HPDE6-E6E7 (cell line): Measurements from ENCODE around the gene GTF3C4.
"Not testable (repeated sequence)": the region's sequence is repeated elsewhere in the genome, so short reads cannot be mapped to it uniquely, and the experiment has no call there.

Experiments
- DNase-seq: peaks from one replicate; pipeline ENCODE4 v3.0.0; 2011; ENCODE audit warnings: missing footprints; ENCODE audit errors: extremely low spot score

Gene GTF3C4

DNA sequence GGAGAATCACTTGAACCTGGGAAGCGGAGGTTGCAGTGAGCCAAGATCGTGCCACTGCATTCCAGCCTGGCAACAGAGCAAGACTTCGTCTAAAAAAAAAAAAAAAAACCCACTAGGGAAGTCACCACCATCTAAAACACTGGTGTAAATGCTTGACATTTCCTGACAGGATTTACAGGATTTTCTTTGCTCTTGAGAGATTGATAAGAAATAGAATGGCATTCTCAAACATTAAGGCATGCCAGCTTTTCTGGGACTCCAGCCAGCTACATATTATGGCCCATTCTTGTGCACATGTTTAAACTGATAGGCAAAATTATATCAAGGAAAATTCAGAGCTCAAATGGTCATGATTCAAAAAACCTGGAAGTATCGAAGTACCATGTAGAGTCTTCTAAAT lies 28.7 kb downstream of the GTF3C4 start:
- DNase-seq = no peak

DNA sequence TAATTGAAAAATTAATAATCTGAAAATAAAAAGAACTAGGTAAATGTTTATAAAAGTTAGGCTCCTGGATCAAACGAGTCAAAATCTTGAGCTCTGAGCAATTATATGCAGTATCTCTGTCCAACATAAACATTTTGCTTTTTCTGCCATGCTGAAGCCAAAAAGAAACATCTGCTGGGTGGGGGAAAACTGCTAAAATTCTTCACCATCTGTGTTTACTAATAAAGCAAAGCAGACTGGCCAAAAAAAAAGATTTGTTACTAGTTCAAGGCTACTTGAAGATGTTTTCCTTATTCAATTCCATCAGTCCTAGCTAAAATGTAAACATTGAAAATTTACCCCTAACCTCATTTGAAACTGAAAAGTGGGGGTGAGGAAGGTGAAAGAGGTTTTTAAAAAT lies 29.7 kb downstream of the GTF3C4 start:
- no peak for DNase-seq

DNA sequence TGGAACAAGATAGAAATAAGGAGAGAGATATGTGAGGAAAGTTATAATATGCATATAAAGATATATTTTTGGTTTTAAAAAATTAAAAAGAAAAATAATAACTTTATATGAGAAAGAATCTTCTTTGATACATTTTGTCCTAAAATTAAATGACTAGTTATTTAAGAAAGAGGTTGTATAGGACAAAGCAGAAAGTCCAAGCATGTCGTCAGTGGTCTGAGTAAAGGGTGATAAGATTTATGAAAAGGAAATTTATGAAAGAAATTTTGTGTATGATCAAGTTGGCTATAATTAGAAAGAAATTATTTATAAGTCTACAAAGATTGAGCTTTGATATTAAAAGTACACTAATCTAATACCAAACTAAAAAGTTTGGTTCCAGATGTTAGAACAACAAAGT lies 32.0 kb downstream of the GTF3C4 start:
- no peak for DNase-seq

DNA sequence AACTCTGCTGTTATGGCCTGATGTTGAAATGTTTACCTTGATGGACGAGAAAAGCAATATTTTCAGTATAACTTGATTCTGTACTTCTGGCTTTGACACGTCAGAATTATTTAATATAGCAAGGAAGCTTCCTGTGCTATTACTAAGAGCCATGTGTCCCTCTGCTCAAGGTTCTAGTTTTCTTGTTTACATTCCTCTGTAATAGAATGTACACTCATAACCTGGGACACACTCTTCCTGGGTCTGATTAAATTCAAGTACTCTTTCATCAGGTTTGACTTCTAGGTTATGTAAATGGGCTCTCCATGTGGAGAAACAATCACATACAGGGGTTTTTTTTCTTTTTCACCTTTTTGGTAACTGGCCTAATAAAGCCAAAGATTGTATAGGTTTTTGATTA lies 33.1 kb downstream of the GTF3C4 start:
- no peak for DNase-seq

DNA sequence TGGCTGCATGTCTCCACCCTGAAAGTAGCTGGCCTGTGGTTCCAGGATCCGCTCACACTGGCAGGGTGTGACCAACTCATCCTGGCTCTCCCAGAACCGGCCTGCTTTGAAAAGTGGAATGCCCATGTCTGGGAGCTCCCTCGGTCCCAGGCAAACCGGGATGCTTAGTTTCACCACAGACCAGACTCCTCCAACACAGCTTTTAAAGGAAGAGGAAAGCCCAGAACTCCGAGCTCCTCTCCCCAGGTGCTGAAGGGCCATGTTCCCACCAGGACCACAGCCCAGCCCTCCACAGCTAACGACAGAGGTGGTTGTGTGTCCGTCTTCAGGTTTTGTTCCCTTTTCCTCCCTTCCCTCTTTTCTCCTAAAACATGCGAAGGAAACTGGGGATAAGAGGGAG lies 38.0 kb downstream of the GTF3C4 start:
- DNase-seq = no peak

DNA sequence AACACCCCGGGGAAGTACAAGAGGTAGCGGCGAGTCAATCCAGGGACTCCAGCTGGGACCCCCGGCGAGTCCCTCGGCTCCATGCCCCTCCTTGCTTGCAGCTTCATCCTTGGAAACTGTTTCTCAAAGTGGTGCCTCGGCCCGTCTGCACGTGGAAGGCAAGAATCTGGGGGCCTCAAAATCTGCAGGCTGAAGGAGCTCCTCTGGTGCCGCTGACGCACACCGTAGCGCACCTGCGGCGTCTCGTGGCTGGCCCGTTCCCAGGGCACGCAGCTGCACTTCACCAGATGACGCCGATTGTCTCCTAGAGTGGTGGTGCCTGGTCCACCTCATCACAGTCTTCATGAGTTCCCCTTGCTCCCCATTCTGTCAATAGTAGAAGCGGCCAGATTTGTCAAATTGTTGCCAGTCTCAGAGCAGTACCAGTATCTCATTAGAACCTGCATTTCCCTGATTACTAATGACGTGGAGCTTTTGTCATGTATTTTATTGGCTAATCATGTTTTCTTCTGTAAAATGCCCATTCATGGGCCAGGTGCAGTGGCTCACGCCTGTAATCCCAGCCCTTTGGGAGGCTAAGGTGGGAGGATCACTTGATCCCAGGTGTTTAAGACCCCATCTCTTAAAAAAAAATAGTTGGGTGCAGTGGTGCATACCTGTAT lies 38.6 kb downstream of the GTF3C4 start:
- no peak for DNase-seq

DNA sequence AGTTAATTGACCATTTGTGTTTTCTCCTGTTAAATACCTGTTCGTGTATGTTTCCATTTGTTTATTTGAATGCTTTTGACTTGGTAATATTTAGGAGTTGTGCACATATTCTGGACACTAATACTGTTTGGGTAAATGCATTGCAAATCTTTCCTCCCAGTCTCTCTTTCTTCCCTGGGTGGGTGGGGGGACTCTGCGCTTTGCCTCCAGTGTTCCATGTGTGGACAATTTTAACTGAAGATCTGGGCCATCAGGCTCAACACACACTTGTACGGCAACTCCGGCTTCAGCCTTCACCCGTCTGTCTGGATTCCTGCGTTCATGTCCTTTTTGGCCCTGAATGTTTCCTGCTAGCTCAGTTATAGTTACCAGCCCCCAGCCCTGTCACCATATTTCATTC lies 40.1 kb downstream of the GTF3C4 start:
- DNase-seq = no peak

DNA sequence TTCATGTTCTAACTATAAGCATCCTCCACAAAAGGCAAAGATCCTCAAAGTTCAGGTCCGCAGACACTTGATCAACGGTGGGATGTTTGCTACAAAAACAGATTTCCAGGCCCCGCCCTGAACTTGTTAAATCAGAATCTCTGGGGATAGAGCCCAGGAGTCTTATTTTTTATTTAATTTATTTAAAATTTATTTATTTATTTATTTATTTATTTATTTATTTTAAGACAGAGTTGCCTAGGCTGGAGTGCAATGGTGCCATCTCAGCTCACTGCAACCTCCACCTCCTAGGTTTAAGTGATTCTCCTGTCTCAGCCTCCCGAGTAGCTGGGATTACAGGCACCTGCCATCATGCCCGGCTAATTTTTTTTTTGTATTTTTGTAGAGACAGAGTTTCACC lies 40.9 kb downstream of the GTF3C4 start:
- DNase-seq = not testable (repeated sequence)

DNA sequence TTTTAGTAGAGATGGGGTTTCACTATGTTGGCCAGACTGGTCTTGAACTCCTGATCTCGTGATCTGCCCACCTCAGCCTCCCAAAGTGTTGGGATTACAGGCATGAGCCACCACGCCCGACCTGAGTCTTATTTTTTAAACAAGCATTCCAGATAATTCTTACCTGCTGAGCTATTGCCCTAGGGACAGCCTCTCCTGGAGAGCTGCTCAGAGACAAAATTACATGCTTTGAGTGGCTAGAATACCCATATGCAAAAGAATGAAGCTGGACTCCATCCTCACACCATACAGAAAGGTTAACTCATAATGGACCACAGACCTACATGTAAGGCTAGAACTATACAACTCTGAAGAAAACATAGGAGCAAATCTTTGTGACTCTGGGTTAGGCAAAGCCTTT lies 41.6 kb downstream of the GTF3C4 start:
- DNase-seq = no peak

DNA sequence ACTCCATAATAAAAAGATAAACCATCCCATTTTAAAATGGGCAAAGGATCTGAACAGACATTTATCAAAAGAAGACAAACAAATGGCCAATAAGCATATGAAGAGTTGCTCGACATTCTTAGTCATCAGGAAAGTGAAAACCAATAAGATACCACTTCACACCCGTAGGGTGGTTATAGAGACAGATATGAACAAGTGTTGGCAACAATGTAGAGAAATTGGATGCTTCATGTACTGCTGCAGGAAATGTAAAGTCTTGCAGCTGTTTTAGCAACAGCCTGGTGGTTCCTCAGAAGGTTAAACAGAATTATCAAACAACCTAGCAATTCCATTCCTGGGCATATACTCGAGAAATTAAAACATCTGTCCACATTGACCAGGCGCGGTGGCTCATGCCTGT lies 42.5 kb downstream of the GTF3C4 start:
- no peak for DNase-seq

DNA sequence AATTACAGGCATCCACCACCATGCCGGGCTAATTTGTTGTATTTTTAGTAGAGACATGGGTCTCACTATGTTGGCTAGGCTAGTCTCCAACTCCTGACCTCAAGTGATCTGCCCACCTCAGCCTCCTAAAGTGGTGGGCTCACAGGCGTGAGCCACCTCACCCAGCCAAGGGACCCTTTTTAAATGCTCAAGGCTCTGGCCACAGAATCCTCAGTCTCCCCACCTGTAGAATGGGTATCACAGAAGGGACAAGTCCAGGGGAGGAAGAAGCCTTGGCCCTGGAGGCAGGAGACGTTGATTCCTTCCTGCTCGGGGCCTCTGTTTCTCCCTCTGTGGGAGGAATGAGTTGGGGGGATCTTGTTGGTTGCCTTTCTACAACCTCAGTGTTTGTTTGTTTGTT lies 45.7 kb downstream of the GTF3C4 start:
- DNase-seq = no peak

DNA sequence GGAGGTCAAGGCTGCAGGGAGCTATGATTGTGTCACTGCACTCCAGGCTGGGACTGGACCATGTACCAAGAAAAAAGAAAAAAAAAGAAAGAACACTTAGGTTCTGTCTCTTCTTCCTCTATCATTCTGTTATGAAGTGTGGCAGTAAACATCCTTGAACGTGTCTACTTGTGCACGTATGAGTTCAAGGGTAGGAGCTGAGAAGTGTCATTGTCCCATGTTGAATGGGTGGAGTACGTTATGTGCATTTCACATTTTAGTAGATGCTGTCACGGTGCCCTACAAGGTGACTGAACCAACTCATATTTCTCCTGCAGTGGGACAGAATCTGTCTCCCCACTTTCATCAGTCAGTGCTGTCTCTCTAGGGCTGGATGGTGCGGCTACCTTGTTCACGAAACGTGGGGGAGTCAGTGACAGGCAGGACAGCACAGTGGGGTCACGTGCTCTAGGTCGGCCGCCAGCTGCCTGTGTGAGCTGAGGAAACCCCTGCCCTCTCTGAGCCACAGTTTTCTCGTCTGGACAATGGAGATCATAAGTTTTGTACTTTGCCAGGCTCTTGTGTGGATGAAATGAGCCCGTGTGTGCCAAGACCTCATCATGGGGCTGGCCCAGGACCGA lies 47.2 kb downstream of the GTF3C4 start:
- no peak for DNase-seq

DNA sequence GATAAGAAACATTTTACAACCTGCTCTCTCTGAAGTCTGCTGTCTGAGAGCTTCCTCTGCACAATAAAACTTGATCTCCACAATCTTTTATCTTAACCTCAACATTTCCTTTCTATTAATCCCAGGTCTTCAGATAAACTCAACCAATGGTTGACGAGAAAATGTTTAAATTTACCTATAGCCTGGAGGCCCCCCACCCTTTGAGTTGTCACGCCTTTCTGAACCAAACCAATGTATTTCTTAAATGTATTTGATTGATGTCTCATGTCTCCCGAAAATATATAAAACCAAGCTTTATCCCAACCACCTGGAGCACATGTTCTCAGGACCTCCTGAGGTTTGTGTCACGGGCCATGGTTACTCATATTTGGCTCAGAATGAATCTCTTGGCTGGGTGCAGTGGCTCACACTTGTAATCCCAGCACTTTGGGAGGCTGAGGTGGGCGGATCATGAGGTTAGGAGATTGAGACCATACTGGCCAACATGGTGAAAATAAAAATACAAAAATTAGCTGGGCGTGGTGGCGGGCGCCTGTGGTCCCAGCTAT lies 48.2 kb downstream of the GTF3C4 start:
- not testable (repeated sequence) for DNase-seq

DNA sequence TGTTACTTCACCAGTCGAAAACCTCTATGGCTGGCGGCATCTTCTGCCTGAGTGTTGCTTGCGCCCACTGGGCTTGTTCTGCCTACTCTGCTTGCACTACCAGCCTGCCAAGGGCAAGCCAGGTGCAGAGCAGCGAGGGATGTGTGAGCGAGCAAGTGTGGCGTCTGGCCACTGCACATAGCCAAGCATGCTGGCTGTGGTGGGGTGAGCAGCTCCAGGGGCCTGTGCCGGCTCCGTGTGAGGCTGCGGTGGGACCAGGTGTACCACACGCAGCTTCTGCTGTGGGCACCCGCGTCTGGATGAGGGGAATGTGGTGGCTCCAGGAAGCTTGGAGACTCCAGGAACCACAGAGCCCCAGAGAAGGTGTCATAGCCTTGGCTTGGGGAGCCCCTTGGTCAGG lies 51.4 kb downstream of the GTF3C4 start:
- DNase-seq = no peak

DNA sequence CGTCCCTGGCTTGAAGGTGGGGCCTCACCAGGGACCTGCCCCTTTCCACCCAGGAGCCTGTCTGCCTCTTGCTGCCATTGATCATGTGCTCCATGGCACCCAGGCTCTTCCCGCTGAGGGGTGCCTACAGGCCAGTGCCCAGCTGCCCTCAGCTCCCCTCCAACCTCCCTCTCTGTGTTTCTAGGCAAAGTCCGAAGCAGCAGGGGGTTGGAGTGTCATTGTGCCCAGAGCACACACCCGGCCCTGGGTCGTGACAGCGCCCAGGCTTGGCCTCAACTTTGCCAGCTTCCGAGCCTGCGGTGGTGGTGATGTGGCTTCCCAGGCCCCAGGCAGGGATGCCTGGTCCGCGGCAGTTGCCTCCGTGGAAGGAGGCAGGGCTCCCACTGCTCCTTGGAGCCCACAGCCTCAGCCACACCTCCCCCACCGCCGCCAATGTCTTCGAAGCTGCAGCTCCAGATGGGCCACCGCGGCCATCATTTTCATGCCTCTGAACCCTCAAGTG lies 52.4 kb downstream of the GTF3C4 start:
- DNase-seq = no peak

DNA sequence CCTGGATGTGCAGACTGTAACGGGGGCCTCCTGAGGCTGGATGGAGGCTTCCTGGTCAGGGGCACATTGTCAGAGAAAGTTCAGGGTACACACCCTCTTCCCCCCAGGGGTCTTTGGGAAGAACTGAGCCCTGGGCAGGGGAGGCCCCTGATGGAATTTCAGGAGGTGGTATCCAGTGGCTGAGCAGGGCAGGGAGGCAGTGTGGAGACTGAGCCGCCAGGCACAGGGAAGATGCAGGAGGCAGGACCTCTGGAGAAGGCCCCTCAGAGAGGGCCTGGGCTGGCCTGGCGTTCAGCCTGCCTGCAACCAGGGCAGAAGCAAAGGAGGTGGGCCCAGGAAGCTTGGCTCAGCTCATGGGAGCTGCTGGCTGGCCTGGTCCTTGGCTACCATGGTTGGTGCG lies 53.5 kb downstream of the GTF3C4 start:
- no peak for DNase-seq

DNA sequence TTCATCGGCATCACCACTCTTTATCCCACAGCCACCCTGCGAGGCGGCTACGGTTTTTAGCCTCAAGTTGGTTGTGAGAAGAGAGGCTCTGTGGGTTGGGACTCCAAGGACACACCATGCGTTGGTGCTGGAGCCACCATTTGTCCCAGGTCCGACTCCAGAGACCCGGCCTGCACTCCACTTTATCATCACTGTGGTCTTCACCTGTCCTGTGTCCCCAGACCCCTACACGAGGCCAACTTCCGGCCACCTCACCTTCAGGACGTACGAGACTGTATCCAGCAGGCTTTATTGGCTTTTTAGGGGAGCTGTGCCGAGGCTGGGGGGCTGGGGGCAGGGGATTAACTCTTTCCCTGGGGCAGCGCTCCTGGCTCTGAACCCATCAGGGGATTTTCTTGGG lies 55.0 kb downstream of the GTF3C4 start:
- no peak for DNase-seq

DNA sequence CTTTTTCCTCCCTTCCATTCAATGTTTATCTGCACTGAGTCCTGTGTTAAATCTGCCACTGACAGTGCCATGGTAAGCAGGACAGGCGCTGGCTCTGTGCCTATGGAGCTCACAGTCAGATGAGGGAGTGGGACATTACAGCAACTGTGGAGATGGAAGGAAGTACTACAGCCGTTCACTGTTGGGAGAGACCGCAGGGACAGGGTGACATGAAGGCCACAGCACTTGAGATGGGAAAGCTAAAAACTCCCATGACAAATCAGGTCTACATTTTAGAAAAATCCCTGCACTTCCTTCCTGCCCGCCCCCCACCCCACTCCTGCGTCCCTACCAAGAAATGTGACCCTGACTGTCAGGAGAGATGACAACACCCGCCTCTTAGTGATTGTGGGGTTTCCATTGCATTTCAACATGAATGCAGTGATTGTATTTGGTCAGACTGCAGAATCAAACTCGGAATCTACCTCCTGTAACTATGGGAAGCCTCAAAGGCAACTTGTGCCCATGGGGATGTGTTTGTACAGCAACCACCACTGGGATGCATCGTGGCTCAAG lies 56.4 kb downstream of the GTF3C4 start:
- no peak for DNase-seq

DNA sequence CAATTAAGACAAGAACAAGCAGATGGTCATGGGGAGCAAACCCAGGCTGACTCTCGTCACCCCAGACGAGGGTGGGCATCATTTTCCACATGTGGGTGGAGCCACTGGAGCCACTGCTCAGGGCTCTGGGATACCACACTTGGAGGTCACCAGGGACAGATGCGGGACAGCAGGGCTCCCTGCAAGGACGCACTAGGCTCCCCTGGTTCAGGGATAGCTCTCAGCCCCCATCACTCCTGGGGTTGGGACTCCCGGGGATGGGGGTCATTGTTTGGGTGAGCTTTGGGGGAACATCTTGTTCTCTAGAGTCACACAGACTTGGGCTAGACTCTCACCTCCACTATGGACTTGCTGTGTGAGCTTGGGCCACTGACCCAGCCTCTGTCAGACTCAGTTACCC lies 57.8 kb downstream of the GTF3C4 start:
- no peak for DNase-seq

DNA sequence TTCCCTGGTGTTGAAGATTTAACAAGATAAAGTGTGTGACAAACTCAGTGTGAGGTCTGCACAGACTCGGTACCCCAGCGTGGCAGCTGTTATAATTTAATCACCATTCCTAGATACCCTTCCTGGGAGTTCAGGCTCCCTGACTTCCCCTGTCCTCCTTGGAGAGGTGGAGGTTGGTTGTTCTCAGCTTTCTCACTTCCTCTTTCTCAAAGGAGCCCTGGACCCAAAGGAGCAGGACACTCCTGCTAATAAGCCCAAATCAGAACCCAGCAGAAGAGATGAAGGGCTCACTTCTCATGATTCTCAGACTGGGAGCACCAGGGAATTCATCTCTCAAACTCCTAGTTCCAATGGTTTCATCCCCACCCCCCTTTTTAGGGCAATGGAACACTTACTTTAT lies 58.2 kb downstream of the GTF3C4 start:
- DNase-seq = no peak

DNA sequence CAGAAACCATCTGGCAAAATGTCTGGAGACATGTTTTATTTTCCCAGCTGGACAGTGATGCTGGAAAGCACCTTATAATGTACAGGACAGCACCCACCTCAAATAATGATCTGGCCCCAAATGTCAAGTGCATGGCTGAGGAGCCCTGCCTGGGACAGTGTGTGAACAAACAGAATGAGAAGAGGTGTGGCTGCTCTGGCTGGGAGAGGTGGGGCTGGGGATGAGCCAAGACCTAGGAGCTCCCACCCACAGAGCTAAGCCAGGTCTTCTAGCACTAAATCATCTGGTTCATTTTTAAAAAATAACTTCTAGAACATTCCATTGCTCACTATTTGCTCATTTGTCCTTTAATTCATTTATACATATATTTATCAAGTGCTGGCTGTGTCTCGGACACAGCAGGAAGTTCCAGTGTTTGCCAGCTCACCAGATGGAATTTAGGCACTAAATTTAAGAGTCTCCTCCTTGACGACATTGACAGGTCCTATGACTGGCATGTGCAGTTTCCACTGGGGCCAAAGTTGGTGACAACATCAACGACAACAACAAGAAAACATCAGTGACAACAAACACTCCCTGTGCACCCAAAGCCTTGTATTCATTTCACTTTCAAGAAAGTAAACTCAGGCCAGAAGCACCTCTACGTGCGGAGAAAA lies 59.1 kb downstream of the GTF3C4 start:
- no peak for DNase-seq
